ENCODE results near the gene CCDC14. TPM values are rescaled to one million over a fixed set of nuclear protein-coding genes. Genes with fewer than 3 reads are reported as not detected.

Gene CCDC14
- total RNA-seq, 4 donors from 2014 or later, result 3.9 to 16.7 (median 6.4) TPM

Other genes with a start within 250 kb of the CCDC14 start
- 10 to 100 TPM in 2 of 4 donors, 1 to 10 TPM in 2; 5.6 to 19.6 (median 8.8) TPM for gene MYLK, start 76.9 kb downstream of the CCDC14 start, total RNA-seq
- gene ROPN1, start 30.9 kb upstream of the CCDC14 start, total RNA-seq, result not detected
- 10 to 100 TPM; 25.4 to 47.0 (median 30.7) TPM for gene KALRN, start 72.1 kb upstream of the CCDC14 start, total RNA-seq

Measured in gastrocnemius medialis (tissue), 4 donors.